IPS-15b (cell line): ENCODE data around the gene SDHC.

ENCODE experiments used
- H3K27me3 ChIP-seq: one replicate; pipeline ENCODE4 v1.6.1; 2013; ENCODE audit warnings: low read length; ENCODE audit not compliant: control insufficient read depth, insufficient read depth
- H3K36me3 ChIP-seq: one replicate; pipeline ENCODE4 v1.6.1; 2013; ENCODE audit warnings: low read length; ENCODE audit not compliant: control insufficient read depth, insufficient read depth
- H3K4me1 ChIP-seq: one replicate; pipeline ENCODE4 v1.6.1; 2013; ENCODE audit warnings: mild to moderate bottlenecking, low read length; ENCODE audit not compliant: control insufficient read depth, insufficient read depth
- H3K4me3 ChIP-seq: one replicate; pipeline ENCODE4 v1.5.1; 2013; ENCODE audit warnings: low read depth, low read length
- H3K9ac ChIP-seq: one replicate; pipeline ENCODE4 v1.6.1; 2013; ENCODE audit warnings: low read depth, mild to moderate bottlenecking, low read length
- H3K9me3 ChIP-seq: one replicate; pipeline ENCODE4 v1.6.1; 2013; ENCODE audit warnings: mild to moderate bottlenecking, low read length; ENCODE audit not compliant: control insufficient read depth, insufficient read depth

Gene SDHC, protein sequence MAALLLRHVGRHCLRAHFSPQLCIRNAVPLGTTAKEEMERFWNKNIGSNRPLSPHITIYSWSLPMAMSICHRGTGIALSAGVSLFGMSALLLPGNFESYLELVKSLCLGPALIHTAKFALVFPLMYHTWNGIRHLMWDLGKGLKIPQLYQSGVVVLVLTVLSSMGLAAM

DNA sequence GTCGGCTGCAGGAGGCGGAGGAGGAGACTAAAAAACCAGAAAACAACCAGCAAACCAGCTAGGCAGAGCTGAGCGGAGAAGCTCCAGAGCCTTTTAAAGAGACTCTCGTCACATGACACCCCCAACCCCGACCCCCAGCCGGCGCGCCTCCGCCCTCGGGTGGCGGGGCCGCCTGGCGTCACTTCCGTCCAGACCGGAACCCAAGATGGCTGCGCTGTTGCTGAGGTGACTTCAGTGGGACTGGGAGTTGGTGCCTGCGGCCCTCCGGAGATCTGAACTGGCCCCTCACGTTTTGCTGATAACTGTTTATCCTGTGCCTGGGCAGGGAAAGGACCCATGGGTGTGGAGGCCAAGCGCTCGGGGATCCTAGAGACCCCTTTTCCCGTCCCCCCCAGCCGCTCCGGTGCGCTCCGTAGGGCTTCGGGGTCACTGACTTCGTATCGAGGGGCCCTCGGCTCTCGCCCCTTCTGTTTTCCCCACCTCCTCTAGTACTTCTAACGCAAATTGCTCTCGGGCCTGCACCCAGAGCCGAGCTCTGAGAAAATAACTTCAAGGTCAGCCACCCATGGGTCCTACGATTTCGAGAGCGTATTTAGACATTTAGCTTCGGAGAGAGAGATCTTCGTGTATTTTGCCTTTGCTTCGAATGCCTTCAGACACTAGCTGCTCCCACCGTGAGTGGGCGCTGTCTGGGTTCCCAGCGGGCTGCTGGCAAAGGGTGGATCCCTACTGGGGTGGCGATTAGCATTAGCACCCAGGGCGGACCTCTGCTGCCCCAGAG is at the start of gene SDHC:
Gene SDHC, plus strand, starts transcription at position 181 of the 781 bp plus-strand sequence. Its CDS starts 25 bp downstream, at position 206.
- Histone ChIP-seq H3K27me3 (no peaks in the 10 kb centered on the region), H3K9me3 (no peaks in the 10 kb centered on the region), H3K4me3 (peak within 1 kb of the TSS; percentile 98), H3K9ac (peak within 1 kb of the TSS; percentile 97), H3K4me1 (peaks cover 10% of the 10 kb centered on the region), H3K36me3 (no peaks in the 10 kb centered on the region)

GRCh38 chr1:161265305-161265704 is 48.9 kb upstream of the SDHC start:
- no peak overlapping the region for H3K4me3 ChIP-seq
- H3K36me3 ChIP-seq = no peaks in the 10 kb centered on the region
- no peaks in the 10 kb centered on the region for H3K9me3 ChIP-seq
- peaks cover 13% of the 10 kb centered on the region for H3K4me1 ChIP-seq
- H3K9ac ChIP-seq = no peak overlapping the region
- H3K27me3 ChIP-seq = peaks cover 14% of the 10 kb centered on the region

GRCh38 chr1:161266202-161266601 is 48.0 kb upstream of the SDHC start:
- H3K4me3 ChIP-seq = no peak overlapping the region
- H3K36me3 ChIP-seq = no peaks in the 10 kb centered on the region
- H3K9ac ChIP-seq = no peak overlapping the region
- H3K27me3 ChIP-seq = peaks cover 7% of the 10 kb centered on the region
- H3K9me3 ChIP-seq = no peaks in the 10 kb centered on the region
- peaks cover 5% of the 10 kb centered on the region for H3K4me1 ChIP-seq

DNA sequence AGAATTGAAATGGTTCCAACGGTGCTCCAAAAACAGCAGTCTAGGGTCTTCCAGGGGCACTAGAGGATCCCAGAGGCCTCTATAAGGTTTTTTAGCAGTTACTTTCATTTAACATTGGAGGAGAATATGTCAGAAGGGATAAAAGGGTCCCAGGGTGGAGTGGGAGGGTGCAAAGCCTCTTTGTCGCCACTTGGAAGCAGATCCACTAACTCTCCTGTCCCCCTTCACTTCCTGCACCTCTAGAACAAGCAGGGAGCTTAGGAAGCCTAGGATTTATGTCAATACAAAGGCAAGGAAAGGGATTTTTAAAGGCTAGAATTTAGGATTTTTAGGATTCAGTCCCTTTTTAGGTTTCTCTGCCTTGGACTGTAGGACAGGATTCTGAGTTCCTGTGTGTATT is 47.3 kb upstream of the SDHC start:
- Histone ChIP-seq H3K4me3 (no peak overlapping the region), H3K36me3 (no peaks in the 10 kb centered on the region), H3K27me3 (peaks cover under 1% of the 10 kb centered on the region), H3K9me3 (no peaks in the 10 kb centered on the region), H3K4me1 (peaks cover 3% of the 10 kb centered on the region), H3K9ac (no peak overlapping the region)

DNA sequence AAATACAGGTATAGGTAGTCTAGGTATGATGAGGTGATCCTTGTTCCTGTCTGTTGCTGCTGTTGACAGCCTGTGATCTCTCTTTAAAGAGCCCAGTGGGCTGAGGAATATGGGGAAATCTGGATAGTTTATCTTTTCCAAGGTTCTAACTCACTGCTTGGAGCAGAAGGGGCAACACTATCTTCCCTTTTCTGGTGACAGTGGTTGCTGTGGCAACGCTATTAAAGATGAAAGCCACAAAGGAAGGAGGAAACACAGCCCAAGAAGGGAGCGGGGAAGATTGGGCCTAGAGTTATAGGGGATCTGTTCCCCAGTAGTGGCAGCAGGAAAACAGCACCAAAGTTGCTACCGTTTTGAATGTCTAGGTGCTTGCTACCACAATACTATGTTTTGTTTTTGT is 46.9 kb upstream of the SDHC start:
- Histone ChIP-seq H3K36me3 (no peaks in the 10 kb centered on the region), H3K9me3 (no peaks in the 10 kb centered on the region), H3K4me1 (peaks cover 3% of the 10 kb centered on the region), H3K4me3 (no peak overlapping the region), H3K9ac (no peak overlapping the region), H3K27me3 (no peaks in the 10 kb centered on the region)

GRCh38 chr1:161273402-161273801 is 40.8 kb upstream of the SDHC start:
- Histone ChIP-seq H3K9me3 (no peaks in the 10 kb centered on the region), H3K36me3 (no peaks in the 10 kb centered on the region), H3K27me3 (no peaks in the 10 kb centered on the region), H3K9ac (no peak overlapping the region), H3K4me1 (no peaks in the 10 kb centered on the region), H3K4me3 (no peak overlapping the region)

DNA sequence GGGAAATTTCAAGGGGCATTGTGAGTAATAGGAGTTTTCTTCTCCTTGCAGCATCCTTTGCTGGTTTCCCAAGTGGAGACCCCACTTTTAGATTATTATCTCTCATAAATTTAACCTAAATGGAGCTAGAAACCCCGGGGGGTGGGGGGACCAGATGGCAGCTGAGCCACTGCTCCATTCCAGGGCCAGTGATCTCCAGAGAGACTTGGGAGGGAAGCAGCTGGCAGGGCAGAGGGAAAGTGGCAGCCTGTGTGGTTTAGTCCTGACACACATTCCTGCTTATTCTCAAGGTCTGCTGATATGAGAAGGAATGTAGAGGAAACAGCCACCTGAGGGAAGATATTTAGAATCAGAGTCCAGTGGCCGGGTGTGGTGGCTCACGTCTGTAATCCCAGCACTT is 39.3 kb upstream of the SDHC start:
- H3K4me3 ChIP-seq = no peak overlapping the region
- no peak overlapping the region for H3K9ac ChIP-seq
- no peaks in the 10 kb centered on the region for H3K27me3 ChIP-seq
- no peaks in the 10 kb centered on the region for H3K36me3 ChIP-seq
- H3K9me3 ChIP-seq = no peaks in the 10 kb centered on the region
- no peaks in the 10 kb centered on the region for H3K4me1 ChIP-seq

DNA sequence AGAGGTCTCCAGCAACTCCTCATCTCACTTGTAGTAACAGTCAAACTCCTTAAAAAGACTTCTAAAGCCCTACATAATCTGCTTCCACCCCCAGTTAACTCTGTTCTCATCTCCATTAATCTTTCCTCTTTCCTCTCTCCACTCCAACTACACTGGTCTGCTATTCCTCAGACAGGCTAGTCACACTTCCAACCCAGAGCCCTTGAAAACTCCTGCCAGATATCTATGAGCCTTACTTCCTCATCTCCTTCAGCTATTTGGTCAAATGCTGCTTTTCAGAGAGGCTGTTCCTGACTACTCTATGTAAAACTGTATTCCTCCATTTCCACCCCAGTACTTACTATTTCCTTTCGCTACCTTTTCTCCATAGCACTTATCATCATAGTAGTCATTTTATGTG is 31.2 kb upstream of the SDHC start:
- Histone ChIP-seq H3K27me3 (peaks cover 2% of the 10 kb centered on the region), H3K36me3 (no peaks in the 10 kb centered on the region), H3K4me1 (peaks cover 10% of the 10 kb centered on the region), H3K9ac (no peak overlapping the region), H3K4me3 (no peak overlapping the region), H3K9me3 (no peaks in the 10 kb centered on the region)

- H3K4me3 ChIP-seq = no peak overlapping the region
- peaks cover 12% of the 10 kb centered on the region for H3K4me1 ChIP-seq
- H3K27me3 ChIP-seq = peaks cover 2% of the 10 kb centered on the region
- H3K9ac ChIP-seq = no peak overlapping the region
- H3K36me3 ChIP-seq = no peaks in the 10 kb centered on the region
- no peaks in the 10 kb centered on the region for H3K9me3 ChIP-seq
Measured at GRCh38 chr1:161285113-161285512, 29.1 kb upstream of the SDHC start.

DNA sequence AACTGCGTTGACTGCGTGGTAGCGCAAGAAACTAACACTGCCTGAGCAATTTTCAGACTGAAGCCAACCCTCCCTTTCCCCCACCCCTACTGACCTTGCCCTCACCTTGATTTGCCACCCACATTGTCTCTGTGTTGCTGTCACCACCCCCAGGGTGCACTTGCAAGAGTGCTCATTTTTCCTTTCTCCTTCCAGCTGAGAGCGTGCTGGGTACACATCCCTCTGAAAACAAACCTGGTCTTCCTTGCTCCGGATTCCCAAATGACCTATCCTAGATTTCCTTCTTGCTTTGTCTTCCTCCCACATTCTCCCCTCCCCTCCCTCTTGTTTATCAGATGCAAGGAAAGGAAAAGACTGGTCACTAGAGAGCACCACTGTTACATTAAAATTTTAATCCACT is 28.7 kb upstream of the SDHC start:
- no peaks in the 10 kb centered on the region for H3K9me3 ChIP-seq
- no peak overlapping the region for H3K4me3 ChIP-seq
- peaks cover 12% of the 10 kb centered on the region for H3K4me1 ChIP-seq
- H3K9ac ChIP-seq = no peak overlapping the region
- peaks cover 2% of the 10 kb centered on the region for H3K27me3 ChIP-seq
- no peaks in the 10 kb centered on the region for H3K36me3 ChIP-seq

GRCh38 chr1:161287482-161288054 is 26.6 kb upstream of the SDHC start:
- no peak overlapping the region for H3K4me3 ChIP-seq
- no peaks in the 10 kb centered on the region for H3K36me3 ChIP-seq
- H3K27me3 ChIP-seq = peaks cover 2% of the 10 kb centered on the region
- H3K9ac ChIP-seq = no peak overlapping the region
- H3K4me1 ChIP-seq = peaks cover 12% of the 10 kb centered on the region
- H3K9me3 ChIP-seq = no peaks in the 10 kb centered on the region

DNA sequence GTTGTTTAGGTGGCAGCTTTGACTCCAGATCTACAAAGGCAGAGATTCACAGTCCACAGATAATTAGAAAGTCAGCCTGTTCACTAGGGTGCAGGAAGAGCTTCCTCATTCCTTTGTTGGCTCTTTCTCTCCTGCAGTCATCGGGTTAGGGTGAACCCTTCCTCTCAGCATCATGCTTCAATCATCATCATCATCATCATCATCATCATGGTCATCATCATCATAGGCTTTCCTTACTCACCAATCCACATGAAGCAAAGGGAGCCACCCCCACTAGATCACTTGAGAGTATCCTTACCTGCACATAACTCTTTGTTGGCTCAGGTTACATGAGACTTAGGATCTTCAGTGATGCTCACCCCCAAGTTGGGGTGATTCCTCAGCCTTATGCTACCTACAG is 23.4 kb upstream of the SDHC start:
- Histone ChIP-seq H3K27me3 (no peaks in the 10 kb centered on the region), H3K9me3 (no peaks in the 10 kb centered on the region), H3K4me1 (peaks cover 3% of the 10 kb centered on the region), H3K4me3 (no peak overlapping the region), H3K36me3 (no peaks in the 10 kb centered on the region), H3K9ac (no peak overlapping the region)
